HL-60 (cell line): ENCODE measurements around the gene DXO.

ENCODE experiments used
- GABPA ChIP-seq: IDR thresholded peaks from 2 replicates; pipeline ENCODE4 v1.6.1; 2012; ENCODE audit warnings: low read depth
- POLR2AphosphoS5 ChIP-seq: IDR thresholded peaks from 2 replicates; pipeline ENCODE4 v1.6.1; 2012; ENCODE audit warnings: low read depth
- TF ChIP-seq, protein P1 (sequence below): IDR thresholded peaks from one replicate; pipeline ENCODE4 v1.5.1; 2011; ENCODE audit warnings: low read length, control low read depth, inconsistent platforms; ENCODE audit not compliant: insufficient read depth

DNA sequence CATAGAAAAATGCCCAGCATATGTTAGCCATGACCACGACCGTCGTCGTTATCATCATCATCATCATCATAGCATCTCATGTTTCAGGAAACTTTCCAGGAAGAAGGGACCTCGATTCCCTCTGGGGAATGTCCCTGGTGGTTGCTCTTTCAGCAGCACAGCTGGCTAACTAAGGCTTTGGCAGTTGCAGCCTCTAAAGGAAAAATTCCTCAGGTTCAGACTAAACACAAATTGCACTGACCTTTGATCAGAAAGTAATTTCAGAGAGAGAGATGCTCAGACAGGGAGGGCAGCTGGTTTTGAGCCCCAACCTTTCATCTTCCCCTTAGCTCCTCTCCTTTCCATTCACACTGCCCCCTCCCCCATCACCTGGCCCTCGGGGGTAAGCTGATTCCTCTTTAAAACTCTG lies 31.7 kb downstream of the DXO start:
- TF ChIP-seq, protein P1, sequence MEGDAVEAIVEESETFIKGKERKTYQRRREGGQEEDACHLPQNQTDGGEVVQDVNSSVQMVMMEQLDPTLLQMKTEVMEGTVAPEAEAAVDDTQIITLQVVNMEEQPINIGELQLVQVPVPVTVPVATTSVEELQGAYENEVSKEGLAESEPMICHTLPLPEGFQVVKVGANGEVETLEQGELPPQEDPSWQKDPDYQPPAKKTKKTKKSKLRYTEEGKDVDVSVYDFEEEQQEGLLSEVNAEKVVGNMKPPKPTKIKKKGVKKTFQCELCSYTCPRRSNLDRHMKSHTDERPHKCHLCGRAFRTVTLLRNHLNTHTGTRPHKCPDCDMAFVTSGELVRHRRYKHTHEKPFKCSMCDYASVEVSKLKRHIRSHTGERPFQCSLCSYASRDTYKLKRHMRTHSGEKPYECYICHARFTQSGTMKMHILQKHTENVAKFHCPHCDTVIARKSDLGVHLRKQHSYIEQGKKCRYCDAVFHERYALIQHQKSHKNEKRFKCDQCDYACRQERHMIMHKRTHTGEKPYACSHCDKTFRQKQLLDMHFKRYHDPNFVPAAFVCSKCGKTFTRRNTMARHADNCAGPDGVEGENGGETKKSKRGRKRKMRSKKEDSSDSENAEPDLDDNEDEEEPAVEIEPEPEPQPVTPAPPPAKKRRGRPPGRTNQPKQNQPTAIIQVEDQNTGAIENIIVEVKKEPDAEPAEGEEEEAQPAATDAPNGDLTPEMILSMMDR: no peak
- TF ChIP-seq POLR2AphosphoS5 (no peak), GABPA (no peak)
